Spleen (tissue), 7 donors: ENCODE results near the gene MICALL2.

Source experiments
- POLR2A ChIP-seq, 3 donors: fragments of 450-650 bp; IDR thresholded peaks; one replicate each; pipeline ENCODE4 v1.5.1; 2017; ENCODE audit warnings: antibody characterized with exemption in 3 of 3, mild to moderate bottlenecking in 1 of 3
- TF ChIP-seq, protein P1 (sequence below), 11 experiments: fragments of 200-600 bp in 7 of 11; fragments of 450-650 bp in 4 of 11; sonication (generic) in 4 of 11; IDR thresholded peaks in 8 of 11; conservative IDR thresholded peaks in 3 of 11; 1 replicate in 7 of 11; 2 replicates in 4 of 11; pipeline versions ENCODE4 v1.4.0 to v1.8.0; 2016 to 2021; ENCODE audit warnings: antibody characterized with exemption in 11 of 11, inconsistent platforms in 4 of 11, mild to moderate bottlenecking in 1 of 11
- donor health status: DM: no; HTN: no; CAD: no; lungs with moderate emphysema.
- donor health status: DM: no; HTN: no; CAD: no.
- donor health status: DM: no; HTN: no; CAD: no.

DNA sequence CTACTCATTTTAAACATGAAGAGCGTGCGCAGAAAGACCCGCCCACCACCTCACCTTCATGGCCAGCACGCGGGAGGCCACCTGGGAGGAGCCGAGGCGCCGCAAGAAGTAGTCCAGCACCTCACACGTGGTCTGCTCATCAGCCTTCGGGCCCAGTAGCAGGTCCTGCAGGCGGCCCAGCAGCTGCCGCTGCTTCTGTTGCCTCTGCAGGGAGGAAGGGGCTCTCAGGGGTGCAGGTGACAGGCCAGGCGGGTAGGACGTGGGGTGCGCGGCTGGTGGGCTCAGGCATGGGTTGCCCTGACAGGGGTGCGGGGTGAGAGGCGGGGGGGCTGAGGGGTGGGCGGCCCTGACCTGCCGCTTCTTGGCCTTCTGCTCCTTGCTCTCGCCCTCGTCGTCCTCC is 27.3 kb upstream of the MICALL2 start:
- no peak for TF ChIP-seq POLR2A (IDR thresholded peaks at IDR 0.05)
- TF ChIP-seq, protein P1, sequence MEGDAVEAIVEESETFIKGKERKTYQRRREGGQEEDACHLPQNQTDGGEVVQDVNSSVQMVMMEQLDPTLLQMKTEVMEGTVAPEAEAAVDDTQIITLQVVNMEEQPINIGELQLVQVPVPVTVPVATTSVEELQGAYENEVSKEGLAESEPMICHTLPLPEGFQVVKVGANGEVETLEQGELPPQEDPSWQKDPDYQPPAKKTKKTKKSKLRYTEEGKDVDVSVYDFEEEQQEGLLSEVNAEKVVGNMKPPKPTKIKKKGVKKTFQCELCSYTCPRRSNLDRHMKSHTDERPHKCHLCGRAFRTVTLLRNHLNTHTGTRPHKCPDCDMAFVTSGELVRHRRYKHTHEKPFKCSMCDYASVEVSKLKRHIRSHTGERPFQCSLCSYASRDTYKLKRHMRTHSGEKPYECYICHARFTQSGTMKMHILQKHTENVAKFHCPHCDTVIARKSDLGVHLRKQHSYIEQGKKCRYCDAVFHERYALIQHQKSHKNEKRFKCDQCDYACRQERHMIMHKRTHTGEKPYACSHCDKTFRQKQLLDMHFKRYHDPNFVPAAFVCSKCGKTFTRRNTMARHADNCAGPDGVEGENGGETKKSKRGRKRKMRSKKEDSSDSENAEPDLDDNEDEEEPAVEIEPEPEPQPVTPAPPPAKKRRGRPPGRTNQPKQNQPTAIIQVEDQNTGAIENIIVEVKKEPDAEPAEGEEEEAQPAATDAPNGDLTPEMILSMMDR (IDR thresholded peaks at IDR 0.05 in 8 of 11, conservative IDR thresholded peaks at IDR 0.05 in 3 of 11), result no peak
